ENCODE measurements around the gene TRIML1. TPM values are rescaled to one million over a fixed set of nuclear protein-coding genes. Genes with fewer than 3 reads are reported as not detected.

Gene TRIML1
- polyA plus RNA-seq, 1 experiment: not detected

DNA sequence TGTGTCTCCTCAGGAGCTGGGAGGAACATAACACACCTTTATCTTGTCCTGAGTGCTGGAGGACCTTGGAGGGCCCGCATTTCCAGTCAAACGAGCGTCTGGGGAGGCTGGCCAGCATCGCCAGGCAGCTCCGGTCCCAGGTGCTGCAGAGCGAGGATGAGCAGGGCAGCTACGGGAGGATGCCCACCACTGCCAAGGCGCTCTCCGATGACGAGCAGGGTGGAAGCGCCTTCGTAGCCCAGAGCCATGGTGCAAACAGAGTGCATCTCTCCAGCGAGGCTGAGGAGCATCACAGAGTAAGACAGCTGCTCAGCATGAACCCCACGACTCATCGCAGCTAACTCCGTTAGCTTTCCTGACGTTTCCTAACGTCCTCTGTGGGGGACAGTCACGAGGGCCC lies 430 bp downstream of the TRIML1 start:
- Histone ChIP-seq H3K4me3 (ENCODE audit: low read depth, low read length) (no peak overlapping the region), H3K9me3 (ENCODE audit: control insufficient read depth, insufficient read depth, low read length) (peaks cover 23% of the 10 kb centered on the region), H3K27me3 (ENCODE audit: control insufficient read depth, insufficient read depth, low read length) (no peaks in the 10 kb centered on the region), H3K27ac (ENCODE audit: low read depth, low read length) (no peak overlapping the region)
- CTCF ChIA-PET: no interaction called here
- DNase-seq (ENCODE audit: low read depth, low spot score): no peak
- TF ChIP-seq, protein P1, sequence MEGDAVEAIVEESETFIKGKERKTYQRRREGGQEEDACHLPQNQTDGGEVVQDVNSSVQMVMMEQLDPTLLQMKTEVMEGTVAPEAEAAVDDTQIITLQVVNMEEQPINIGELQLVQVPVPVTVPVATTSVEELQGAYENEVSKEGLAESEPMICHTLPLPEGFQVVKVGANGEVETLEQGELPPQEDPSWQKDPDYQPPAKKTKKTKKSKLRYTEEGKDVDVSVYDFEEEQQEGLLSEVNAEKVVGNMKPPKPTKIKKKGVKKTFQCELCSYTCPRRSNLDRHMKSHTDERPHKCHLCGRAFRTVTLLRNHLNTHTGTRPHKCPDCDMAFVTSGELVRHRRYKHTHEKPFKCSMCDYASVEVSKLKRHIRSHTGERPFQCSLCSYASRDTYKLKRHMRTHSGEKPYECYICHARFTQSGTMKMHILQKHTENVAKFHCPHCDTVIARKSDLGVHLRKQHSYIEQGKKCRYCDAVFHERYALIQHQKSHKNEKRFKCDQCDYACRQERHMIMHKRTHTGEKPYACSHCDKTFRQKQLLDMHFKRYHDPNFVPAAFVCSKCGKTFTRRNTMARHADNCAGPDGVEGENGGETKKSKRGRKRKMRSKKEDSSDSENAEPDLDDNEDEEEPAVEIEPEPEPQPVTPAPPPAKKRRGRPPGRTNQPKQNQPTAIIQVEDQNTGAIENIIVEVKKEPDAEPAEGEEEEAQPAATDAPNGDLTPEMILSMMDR (IDR thresholded peaks at IDR 0.05; ENCODE audit: low read depth, low read length): no peak
- POLR2A ChIA-PET: no interaction called here

DNA sequence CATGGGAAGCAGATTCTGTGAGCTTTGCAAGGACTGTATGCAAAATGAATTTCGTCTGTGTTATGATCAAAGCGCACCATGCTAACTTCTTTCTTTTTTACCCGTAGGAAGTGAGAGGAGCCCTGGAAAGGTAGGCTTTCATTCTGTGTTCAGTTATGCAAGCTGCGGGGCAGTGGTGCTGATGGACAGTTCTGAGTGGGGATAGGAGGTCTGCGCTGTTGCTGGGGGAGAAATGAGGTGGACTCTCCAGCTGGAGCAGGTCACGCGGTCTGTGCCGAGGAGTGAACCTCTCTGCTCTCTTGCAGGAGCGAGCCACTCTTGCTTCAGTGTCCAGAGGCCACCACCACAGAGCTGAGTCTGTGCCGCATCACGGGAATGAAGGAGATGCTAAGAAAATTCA lies 4.5 kb downstream of the TRIML1 start:
- Histone ChIP-seq H3K27ac (ENCODE audit: low read depth, low read length) (no peak overlapping the region), H3K9me3 (ENCODE audit: control insufficient read depth, insufficient read depth, low read length) (peaks cover 24% of the 10 kb centered on the region), H3K27me3 (ENCODE audit: control insufficient read depth, insufficient read depth, low read length) (no peaks in the 10 kb centered on the region), H3K4me3 (ENCODE audit: low read depth, low read length) (no peak overlapping the region)
- POLR2A ChIA-PET: no interaction called here
- CTCF ChIA-PET: no interaction called here
- TF ChIP-seq, protein P1 (IDR thresholded peaks at IDR 0.05; ENCODE audit: low read depth, low read length): no peak
- no peak for DNase-seq (ENCODE audit: low read depth, low spot score)

DNA sequence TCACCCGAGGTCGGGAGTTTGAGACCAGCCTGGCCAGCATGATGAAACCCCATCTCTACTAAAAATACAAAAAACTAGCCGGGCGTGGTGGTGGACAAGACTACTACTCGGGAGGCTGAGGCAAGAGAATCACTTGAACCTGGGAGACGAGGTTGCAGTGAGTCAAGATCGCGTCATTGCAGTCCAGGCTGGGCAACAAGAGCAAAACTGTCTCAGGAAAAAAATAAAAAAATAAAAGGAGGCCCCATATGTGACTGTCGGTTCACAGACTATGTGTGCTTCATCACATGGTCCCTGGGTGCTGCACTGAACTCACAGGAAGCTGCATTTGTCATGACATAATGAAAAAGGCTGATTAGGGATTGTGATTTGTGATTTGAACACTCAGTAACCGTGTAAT lies 6.4 kb downstream of the TRIML1 start:
- POLR2A ChIA-PET: interaction anchor here (0.5 kb wide), 1 partner anchor 77 kb away, joined by 4 read pairs; no protein-coding TSS in a partner anchor
- no peak for DNase-seq (ENCODE audit: low read depth, low spot score)

DNA sequence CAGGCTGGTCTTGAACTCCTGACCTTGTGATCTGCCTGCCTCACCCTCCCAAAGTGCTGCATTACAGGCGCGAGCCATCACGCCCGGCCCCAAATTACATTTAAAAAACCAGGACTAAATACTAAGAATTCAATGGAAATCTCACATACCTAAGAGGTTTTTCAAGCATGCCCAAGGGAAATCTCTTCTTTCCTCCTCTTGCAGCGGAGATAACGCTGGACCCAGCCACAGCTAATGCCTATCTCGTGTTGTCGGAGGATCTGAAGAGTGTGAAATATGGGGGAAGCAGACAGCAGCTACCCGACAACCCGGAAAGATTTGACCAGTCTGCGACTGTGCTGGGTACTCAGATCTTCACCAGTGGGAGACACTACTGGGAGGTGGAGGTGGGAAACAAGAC lies 7.4 kb downstream of the TRIML1 start:
- CTCF ChIA-PET: no interaction called here
- TF ChIP-seq, protein P1 (IDR thresholded peaks at IDR 0.05; ENCODE audit: low read depth, low read length): no peak
- POLR2A ChIA-PET: no interaction called here
- Histone ChIP-seq H3K27ac (ENCODE audit: low read depth, low read length) (no peak overlapping the region), H3K27me3 (ENCODE audit: control insufficient read depth, insufficient read depth, low read length) (no peaks in the 10 kb centered on the region), H3K4me3 (ENCODE audit: low read depth, low read length) (no peak overlapping the region), H3K9me3 (ENCODE audit: control insufficient read depth, insufficient read depth, low read length) (peaks cover 28% of the 10 kb centered on the region)
- DNase-seq (ENCODE audit: low read depth, low spot score): no peak

More for the DNA sequence above, 6.4 kb downstream of the TRIML1 start:
- CTCF ChIA-PET: no interaction called here
- Histone ChIP-seq H3K27ac (ENCODE audit: low read depth, low read length) (no peak overlapping the region), H3K9me3 (ENCODE audit: control insufficient read depth, insufficient read depth, low read length) (peaks cover 24% of the 10 kb centered on the region), H3K27me3 (ENCODE audit: control insufficient read depth, insufficient read depth, low read length) (no peaks in the 10 kb centered on the region), H3K4me3 (ENCODE audit: low read depth, low read length) (no peak overlapping the region)
- TF ChIP-seq, protein P1 (IDR thresholded peaks at IDR 0.05; ENCODE audit: low read depth, low read length): no peak

DNA sequence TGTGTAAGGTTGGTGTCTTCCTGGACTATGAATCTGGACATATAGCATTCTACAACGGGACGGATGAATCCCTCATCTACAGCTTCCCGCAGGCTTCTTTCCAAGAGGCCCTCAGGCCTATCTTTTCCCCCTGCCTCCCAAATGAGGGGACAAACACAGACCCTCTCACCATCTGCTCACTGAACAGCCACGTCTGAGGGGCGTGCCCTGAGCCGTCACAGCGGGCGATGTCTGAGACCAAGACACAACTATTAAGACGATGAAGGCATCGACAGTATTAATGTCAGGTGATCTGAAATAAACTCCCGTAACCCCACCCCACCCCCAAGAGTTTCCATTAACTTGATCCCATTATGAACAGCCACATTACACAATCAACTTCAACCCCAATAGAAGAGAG lies 7.9 kb downstream of the TRIML1 start:
- Histone ChIP-seq H3K27me3 (ENCODE audit: control insufficient read depth, insufficient read depth, low read length) (no peaks in the 10 kb centered on the region), H3K9me3 (ENCODE audit: control insufficient read depth, insufficient read depth, low read length) (peaks cover 28% of the 10 kb centered on the region), H3K27ac (ENCODE audit: low read depth, low read length) (no peak overlapping the region), H3K4me3 (ENCODE audit: low read depth, low read length) (no peak overlapping the region)
- POLR2A ChIA-PET: no interaction called here
- CTCF ChIA-PET: interaction anchor here (0.6 kb wide), 1 partner anchor 977 kb away, joined by 3 read pairs; no protein-coding TSS in a partner anchor
- no peak for DNase-seq (ENCODE audit: low read depth, low spot score)
- TF ChIP-seq, protein P1 (IDR thresholded peaks at IDR 0.05; ENCODE audit: low read depth, low read length): no peak

Data from AG04450 (cell line).